GM18873 (cell line): ENCODE results near the gene BCR.

Experiments used
- ATAC-seq: cut with Tn5 transposase; IDR thresholded peaks from one replicate; pipeline ENCODE4 v1.9.1; 2021; ENCODE audit warnings: mild to moderate bottlenecking, moderate library complexity, moderate number of reproducible peaks; ENCODE audit not compliant: unreplicated experiment, low FRiP score

Gene BCR

DNA sequence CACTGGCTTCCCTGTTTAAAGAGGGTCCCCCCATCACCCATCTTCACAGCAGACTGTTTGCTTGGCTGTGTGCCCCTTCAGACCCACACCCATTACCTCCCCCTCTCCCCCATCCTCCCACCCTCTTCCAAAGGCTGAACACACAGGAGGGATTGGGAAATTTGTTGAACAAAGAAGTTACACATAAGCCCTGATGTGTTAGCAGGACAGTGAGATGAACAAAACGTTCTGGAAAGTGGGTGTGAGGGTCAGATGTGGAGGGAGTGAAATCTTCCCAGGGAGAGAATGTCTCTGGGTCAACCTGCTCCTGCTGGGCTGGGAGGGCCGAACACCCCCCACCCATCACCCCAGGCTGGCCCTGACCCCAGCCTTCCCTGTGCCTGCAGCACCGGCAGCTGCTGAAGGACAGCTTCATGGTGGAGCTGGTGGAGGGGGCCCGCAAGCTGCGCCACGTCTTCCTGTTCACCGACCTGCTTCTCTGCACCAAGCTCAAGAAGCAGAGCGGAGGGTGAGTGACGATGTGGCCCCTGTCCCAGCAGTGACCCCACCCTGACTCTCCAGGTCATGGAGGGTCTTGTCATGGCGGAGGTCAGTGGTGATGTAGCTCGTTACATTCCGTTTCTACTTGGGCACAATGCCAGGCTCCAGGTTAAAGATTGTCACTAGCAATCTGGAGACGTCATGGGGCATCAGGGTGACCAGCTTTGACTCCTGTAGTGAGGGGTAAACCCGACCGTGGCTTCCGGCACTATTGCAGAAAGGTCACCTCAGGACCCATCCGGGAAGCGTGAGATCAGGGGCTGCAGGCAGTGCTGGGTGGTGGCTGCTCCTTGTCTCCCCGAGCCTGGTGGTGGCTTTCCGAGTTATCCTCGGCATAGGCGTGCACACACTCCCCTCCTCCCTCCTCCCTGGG lies 103.5 kb downstream of the BCR start:
- ATAC-seq = no peak

GRCh38 chr22:23284504-23285033 lies 104.3 kb downstream of the BCR start:
- no peak for ATAC-seq

GRCh38 chr22:23285236-23285635 lies 104.9 kb downstream of the BCR start:
- no peak for ATAC-seq

DNA sequence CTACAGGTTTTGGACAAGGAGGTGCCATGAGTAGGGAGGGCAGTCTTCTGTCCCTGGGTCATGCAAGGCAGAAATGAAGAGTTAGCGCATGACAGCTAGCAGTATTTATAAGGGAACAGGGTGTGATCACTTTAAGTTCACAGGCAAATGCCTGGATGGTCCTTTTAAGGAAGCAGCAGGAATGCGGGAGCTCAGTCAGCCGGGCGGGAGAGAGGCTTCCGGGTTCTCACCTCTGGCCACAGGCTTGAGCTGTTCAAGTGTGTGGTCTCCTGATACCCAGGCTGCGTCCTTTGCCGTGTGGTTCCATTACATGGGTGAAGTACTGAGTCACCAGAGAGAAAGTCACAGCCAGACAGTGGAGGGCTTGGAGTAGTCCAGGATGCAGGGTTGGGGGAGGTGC lies 105.4 kb downstream of the BCR start:
- ATAC-seq = no peak

GRCh38 chr22:23286296-23286695 lies 106.0 kb downstream of the BCR start:
- ATAC-seq = no peak

- no peak for ATAC-seq
Measured at GRCh38 chr22:23287136-23288095, 107.1 kb downstream of the BCR start.

- no peak for ATAC-seq
Measured at GRCh38 chr22:23288301-23289129, 108.2 kb downstream of the BCR start.

DNA sequence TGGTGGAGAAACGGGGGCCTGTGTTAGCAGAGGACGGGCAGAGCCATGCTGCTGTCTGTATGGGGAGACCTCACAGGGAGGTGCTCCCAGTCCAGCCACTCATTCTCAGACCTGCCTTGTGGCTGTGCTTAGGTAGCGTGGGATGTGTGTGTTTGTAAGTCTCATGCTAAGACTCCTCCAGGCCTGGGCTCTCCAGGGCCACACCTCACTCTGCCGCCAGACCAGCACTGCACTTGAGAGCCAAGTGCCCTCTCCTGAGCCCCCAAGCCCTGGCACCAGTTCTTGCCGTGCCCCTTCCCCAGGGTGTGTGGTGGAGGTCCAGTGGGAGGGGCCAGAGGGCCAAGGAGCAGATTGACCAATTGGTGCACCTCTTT lies 108.8 kb downstream of the BCR start:
- no peak for ATAC-seq

DNA sequence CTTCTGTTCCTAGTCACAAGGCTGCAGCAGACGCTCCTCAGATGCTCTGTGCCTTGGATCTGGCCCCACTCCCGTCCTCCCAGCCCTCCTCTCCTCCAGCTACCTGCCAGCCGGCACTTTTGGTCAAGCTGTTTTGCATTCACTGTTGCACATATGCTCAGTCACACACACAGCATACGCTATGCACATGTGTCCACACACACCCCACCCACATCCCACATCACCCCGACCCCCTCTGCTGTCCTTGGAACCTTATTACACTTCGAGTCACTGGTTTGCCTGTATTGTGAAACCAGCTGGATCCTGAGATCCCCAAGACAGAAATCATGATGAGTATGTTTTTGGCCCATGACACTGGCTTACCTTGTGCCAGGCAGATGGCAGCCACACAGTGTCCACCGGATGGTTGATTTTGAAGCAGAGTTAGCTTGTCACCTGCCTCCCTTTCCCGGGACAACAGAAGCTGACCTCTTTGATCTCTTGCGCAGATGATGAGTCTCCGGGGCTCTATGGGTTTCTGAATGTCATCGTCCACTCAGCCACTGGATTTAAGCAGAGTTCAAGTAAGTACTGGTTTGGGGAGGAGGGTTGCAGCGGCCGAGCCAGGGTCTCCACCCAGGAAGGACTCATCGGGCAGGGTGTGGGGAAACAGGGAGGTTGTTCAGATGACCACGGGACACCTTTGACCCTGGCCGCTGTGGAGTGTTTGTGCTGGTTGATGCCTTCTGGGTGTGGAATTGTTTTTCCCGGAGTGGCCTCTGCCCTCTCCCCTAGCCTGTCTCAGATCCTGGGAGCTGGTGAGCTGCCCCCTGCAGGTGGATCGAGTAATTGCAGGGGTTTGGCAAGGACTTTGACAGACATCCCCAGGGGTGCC lies 109.8 kb downstream of the BCR start:
- ATAC-seq = no peak

GRCh38 chr22:23291806-23292452 lies 111.6 kb downstream of the BCR start:
- ATAC-seq = no peak

DNA sequence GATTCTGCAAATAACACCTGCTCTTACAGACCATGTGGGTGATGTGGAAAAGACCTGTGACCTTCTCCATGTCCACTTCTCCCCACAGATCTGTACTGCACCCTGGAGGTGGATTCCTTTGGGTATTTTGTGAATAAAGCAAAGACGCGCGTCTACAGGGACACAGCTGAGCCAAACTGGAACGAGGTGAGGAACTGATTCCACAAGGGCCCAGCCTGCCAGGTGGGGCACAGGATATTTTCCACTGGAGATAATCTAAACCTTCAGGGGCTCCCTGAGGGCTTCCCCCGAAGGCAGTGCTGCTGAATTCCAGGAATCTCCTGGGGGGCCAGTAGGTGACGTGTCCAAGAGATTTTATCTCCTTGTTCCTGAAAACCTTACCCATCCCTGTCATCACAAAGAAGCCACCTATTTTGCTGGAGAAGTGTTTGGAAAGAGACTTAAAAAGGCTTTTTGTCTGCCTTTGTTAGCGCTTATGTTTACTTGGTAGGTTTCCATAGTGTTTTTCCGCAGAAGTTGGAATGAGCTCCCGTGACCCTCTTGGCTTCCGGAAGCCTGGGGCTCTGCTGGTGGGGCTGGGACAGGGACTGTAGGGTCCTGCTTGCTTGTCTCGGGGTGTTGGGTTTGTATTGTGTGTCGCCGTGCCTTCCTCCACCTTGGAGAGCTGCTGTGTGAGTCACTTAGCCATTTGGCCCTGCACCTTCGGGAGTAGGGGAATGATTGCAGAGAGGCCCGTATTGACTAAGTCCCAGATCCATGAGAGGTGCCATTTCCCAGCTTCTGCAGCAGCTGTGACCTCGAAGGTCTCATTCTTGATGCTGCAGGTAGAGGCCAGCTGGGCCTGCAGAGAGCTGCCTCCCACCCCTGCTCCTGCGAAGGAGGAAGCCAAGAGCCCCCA lies 112.4 kb downstream of the BCR start:
- ATAC-seq = no peak

DNA sequence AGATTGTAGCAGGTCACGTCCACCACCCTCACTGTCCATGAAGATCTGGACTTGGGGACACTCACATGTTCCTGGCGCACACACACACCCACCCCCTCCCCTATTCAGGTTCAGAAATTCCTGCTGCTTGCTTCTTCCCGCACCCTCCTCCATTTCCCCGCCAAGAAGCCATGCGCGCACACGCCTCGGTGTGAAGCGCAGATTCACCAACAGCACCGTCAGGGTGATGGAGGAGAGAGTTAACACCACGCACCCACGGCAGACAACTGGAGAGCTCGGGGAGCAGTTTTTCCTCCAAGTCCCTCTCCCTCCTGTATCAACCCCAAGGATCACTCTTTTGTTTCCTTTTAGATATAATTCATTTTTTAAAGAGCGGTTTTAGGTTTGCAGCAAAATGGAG lies 113.4 kb downstream of the BCR start:
- no peak for ATAC-seq

GRCh38 chr22:23294221-23294620 lies 113.9 kb downstream of the BCR start:
- ATAC-seq = no peak

- ATAC-seq = no peak
Measured at GRCh38 chr22:23300476-23300875, 120.2 kb downstream of the BCR start.

DNA sequence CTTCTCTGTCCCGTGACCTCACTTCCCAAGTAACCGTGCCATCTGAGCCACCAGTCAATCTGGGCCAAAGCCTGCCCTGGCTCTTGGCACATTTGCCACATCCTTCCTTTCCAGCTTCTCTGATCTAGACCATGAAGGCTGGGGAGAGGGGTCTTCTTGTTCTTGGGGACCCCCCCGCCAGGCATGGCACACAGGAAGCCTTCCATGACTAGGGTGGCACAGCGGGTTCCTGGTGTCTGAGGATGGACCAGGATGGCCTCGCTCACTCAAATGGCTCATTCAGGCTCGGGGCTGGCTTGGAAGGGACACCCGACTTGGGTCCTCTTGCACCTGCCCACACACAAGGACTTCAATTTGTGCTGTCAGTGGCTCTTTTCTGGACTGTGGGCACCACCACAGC lies 121.3 kb downstream of the BCR start:
- ATAC-seq = no peak

DNA sequence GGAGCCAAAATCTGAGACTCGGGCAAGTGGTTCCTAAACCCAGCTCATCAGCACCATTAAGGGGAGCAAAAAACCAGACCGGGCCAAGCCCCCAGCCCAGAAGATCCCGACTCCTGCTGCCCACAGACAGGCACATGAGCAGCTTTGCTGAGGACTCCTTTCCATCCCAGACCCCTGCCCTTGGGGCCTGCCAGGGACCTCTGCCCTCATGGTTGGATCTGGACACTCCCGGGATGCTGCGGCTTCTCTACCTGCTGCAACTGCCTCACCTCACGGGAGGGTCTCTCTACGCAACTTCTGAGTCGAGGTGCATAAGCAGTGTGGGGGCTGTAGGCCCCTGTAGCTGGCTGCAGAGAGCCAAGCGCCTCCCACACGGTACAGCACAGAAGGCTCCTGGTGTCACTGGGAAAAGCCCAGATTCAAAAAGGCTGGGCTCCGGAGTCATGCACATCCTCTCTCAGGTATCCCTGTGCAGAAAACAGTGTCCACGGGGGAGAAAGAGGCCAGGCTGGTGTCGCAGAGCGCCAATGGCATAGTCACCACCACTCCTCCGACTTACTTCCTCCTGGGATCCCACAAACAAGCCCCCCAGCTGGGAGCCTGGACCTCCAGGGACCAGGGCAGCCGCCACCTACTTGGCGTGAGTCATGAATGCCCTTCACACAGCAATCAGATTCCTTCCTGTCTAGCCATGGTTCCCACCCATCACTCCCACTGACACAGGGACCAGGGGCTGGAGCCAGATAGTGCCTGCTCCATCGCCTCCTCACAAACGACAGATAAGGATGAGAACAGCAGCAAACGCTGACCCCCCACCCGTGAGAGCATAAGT lies 122.1 kb downstream of the BCR start:
- no peak for ATAC-seq

DNA sequence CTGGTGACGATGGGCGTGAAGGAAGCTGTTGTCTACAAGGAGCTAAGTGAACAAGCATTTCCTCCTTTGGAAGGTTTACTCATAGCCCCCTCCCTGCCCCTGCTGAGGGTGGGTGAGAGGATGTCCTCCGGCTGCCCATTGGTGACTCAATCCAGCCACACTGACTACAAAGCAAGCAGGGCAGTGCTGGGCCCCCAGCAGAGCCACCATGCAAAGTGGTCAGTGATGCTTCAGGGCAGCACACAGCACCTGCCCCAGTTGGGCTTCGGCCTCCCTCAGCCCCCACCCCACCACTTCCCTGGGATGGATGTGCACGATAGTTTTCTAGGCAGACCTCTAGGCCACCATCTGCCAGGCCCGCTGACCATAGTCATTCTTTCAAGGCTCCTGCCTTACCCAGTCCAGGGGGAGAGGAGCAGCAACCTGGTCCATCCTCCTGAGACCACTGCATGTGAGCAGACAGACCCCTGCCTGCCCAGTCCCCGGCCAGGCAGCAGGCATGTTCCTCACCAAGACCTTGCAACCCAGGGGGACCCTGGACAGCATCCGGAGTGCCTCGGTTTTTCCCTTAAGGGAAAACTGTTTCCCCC lies 125.1 kb downstream of the BCR start:
- ATAC-seq = no peak
